Stimulated activated CD4-positive, alpha-beta T cell treated with anti-CD3 and anti-CD28 coated beads, Interleukin-15, amount 100 ng/mL, for 48 hours (primary cell): ENCODE measurements around the gene PCSK6.

Source experiments
- DNase-seq, 2 donors: peaks; one replicate each; pipeline ENCODE4 v3.0.0-alpha.2; 2020; ENCODE audit warnings: low read depth in 2 of 2

The PCSK6 gene

GRCh38 chr15:101447561-101448071 is 41.9 kb downstream of the PCSK6 start:
- no peak for DNase-seq

DNA sequence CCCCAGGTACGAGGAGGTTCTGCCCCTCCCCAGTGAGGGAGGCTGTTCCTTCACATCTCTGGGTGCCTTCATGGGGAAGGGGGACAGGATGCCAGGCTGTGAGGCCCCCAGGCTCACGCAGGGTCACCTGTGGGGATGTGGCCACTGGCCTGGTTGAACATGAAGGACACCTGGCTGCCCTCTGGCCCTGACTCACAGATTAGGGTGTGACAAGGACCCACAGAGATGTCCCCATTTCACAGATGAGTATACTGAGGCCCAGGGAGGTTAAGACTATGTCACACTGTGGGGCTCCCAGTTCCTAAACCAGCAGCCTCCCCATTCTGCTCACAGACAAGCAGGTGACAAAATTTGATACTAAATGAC is 42.4 kb downstream of the PCSK6 start:
- no peak for DNase-seq

DNA sequence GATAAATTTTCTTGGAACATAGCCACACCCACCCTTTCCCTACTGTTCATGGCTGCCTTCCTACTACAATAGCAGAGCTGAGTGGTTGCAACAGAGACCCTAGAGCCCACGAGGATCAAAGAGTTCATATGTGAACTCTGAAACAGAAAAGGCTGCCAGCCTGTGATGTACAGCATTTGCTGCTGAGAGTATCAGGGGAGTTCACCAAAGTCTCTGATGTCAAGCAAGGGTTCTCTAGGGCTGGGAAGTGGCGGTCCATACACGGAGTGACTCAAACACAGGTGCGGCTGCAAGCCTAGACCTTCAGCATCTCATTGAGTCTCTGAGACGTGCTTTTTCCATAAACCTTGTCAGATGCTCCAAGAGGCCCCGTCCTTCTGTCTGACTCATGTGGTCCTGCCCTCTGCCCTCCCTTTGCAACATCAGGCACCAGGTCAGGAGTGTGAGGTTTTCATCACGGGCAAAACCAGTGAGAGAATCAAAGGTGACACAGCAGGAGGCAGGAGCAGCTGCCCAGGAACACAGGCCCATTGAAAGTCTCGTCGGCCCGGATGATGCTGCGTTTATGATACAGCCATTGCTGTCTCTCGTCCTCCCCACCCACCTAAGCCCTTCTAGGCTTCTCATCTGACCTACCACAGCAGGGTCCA is 42.9 kb downstream of the PCSK6 start:
- no peak for DNase-seq

GRCh38 chr15:101445562-101446517 is 43.7 kb downstream of the PCSK6 start:
- DNase-seq = no peak

- no peak for DNase-seq
Measured at GRCh38 chr15:101444807-101445508, 44.5 kb downstream of the PCSK6 start.

GRCh38 chr15:101444015-101444414 is 45.5 kb downstream of the PCSK6 start:
- DNase-seq = no peak

- DNase-seq = no peak
Measured at GRCh38 chr15:101442272-101442671, 47.2 kb downstream of the PCSK6 start.

GRCh38 chr15:101441696-101442095 is 47.8 kb downstream of the PCSK6 start:
- no peak for DNase-seq

DNA sequence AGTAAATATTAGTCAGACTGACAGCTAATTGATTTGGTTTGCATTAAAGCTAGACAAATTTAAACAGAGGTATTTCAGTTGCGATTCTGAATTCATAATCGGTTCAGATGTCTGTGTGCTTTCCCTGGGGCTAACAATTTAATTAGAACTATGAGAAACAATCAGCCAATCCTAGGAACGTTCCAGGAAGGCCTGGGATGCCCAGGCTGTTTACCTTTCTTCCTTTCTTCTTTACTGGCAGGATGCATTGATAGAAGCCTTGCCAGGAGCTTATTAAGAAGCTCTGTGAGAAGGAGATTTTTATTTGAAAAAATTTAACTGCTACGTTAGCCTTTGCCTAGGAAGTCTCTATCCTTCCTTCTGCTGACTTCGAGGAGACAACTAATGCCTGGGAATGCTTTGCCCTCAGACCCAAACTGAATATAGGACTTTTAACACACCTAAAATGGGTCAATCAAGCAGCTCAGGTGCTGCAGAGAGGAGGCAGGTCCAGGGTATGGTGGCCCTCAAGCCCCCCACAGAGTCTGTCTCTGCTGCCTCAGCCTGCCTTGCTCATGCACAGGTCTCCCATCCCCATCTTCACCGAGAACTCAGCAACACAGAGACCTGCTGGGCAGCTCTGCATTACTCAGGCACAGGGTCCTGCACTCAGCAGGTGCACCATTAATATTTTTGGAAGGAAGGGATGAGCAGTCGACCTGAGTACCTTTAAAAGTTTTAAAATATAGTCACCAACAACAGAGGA is 48.5 kb downstream of the PCSK6 start:
- no peak for DNase-seq

DNA sequence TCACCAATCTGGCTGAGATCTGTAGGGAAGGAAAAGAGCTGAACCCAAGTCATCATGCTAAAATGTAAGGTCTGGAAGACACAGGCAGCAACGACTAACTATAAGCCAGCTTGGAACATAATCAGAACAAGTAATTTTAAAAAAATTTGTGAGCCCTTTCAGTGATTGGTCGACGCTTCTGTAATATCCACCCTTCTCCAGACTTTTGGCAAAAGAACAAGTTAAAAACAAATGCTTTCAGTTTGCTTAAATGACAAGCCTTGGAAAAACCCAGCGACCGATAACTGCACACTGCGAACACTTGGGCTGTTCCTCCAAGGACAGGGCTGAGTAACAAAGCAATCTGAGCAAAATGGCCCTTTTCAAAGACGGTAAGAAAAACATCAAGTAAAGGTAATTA is 49.6 kb downstream of the PCSK6 start:
- no peak for DNase-seq

DNA sequence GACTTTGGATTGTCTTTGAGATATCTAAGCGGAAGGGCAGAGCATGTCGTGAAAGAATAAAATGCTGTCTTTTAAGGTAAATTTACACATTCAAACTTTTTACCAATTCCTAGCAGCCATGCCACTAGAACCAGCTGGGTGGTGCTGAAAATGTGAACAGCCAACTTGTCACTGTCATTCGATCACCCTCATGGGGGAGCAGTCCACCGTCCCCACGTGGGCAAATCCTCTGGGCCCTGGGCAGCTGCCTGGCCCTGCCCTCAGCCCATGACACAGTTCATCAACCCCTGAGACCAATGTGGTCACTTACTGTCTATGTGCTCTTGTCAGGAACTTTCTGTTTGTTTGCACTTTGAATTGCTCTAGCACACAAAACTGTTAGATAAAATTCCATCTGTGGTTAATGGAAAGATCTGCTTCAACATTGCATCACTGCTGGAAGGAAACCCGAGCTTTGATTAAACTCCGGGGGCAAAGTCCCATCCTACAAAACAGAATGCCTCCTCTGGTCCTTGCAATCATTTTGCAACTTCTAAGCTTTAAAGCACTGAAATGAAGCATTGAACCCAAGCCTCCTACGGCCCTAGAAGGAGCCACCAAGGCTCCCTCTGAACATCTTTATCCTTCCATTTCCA is 50.1 kb downstream of the PCSK6 start:
- no peak for DNase-seq

- no peak for DNase-seq
Measured at GRCh38 chr15:101438482-101439284, 50.8 kb downstream of the PCSK6 start.

DNA sequence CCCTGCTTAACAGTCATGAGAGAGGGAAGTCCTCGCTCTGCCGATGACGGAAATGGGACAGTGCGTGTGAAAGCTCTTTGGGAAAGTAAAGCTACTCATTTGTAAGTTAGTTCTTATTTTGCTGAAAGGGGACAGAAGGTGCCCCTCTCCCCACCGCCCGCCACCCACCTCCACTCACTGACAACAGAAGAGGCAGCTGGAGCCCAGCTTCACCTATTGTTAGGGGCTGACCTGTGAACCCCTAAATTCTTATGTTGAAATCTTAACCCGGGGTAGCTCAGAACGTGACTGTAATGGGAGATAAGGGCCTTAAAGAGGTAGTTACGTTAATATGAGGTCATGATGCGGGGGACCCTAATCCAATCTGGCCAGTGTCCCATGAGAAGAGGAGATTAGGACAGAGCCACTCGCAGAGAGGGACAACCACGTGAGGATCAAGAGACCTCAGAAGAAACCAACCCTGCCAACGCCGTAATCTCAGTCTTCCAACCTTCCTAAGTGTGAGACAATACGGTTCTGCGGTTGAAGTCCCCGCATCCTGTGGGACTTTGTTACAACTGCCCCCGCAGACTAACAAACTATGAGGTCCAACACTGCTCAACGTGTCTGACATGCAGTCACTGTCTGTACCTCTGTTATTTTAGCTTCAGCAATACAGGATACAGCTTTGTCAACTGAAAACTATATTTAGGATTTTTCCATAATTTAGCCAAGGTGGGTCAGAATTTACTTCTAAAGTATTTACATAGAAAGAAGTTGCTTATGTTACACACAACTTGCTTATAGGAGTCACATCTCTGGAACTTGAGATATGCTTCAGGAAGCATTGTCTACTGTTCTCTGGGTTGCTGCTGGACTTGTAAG is 51.7 kb downstream of the PCSK6 start:
- DNase-seq = no peak

DNA sequence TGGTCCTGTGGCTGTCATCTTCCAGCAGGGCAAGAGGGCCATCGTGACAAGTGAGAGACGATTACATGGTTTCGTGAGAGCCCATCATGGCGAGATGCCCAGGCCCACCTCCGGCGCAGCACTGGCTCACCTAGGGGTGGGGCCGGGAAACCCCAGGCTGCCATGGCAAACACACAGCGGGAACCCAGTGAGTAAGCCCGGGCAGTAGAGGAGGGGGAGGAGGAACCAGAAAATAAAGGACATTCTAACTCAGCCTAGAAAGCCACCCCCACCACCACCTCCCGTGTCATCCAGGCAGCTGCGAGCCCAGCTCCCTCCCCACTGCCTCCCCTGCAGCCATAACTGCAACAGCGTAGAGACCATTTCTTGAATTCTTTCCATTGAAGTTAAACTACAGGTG is 52.3 kb downstream of the PCSK6 start:
- no peak for DNase-seq

DNA sequence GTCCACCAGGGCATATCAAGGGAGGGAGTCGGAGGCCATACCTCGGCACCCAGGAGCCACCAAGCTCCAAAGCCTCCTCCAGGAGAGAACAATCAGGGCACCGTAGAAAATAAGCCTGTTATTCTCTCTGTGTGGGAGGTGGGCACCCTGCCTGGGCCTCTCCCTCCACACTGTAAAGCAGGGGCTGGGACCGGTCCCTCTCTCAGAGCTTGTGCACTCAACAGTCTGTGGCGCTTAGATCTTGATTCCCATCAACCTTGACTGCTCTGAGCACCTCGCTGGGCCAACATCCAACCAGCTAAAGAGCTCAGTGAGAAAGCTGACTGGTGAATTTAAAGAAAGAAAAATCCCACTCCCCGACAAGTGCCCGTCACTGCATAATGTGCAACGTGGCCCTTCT is 53.0 kb downstream of the PCSK6 start:
- DNase-seq = no peak

DNA sequence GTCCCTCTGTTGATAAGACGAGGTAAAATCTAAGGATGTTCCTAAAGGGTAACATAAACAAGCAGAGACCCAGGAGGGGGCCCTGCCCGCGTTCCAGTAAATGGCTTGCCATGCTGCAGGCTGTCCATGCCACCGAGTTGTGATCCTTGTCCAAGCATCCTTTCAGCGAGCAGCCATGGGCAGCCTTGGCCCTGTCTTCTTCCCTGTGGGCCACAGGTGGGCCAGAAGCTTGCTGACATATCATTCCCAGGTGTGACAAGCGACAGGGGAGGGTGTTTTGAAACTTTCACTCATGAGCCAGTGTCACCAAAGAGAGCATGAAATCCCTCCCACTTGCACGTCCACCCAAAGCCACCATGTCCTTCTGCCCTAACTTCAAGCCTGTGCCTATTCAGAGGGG is 53.7 kb downstream of the PCSK6 start:
- DNase-seq = no peak

- no peak for DNase-seq
Measured at GRCh38 chr15:101434032-101434920, 55.2 kb downstream of the PCSK6 start.

DNA sequence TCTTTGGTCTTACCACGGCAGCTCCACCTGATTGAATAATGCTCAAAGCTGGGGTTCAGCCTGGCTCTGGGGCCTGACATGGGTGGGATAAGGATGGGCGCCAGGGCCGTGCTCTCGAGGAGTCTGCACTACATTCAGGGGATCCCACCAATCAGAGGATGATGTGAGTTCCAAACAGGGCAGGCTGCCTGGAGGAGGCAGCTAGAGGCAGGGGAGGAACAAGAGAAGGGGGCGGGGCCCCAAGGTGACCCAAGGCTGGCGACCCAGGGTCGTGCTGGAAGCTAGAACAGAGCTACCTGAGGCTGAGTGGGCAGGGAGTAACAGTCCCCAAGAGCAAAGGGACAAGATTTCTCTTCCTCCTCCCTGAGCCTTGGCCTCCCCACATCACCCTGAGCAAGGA is 56.1 kb downstream of the PCSK6 start:
- no peak for DNase-seq
